HL-60 (cell line): ENCODE results near the gene CASKIN2.

Experiments used
- CTCF ChIP-seq: IDR thresholded peaks from one replicate; pipeline ENCODE4 v1.5.1; 2011; ENCODE audit warnings: low read length, control low read depth, inconsistent platforms; ENCODE audit not compliant: insufficient read depth
- GABPA ChIP-seq: IDR thresholded peaks from 2 replicates; pipeline ENCODE4 v1.6.1; 2012; ENCODE audit warnings: low read depth
- POLR2AphosphoS5 ChIP-seq: IDR thresholded peaks from 2 replicates; pipeline ENCODE4 v1.6.1; 2012; ENCODE audit warnings: low read depth
- REST ChIP-seq: IDR thresholded peaks from 2 replicates; pipeline ENCODE4 v1.6.1; 2012; ENCODE audit warnings: low read depth; ENCODE audit not compliant: insufficient replicate concordance

- TF ChIP-seq CTCF = no peak
- TF ChIP-seq REST = no peak
- no peak for TF ChIP-seq POLR2AphosphoS5
- no peak for TF ChIP-seq GABPA
Observed at GRCh38 chr17:75558666-75559530, 43.6 kb upstream of the CASKIN2 start.
